Mucosa of stomach (tissue), 1 donor: ENCODE data around the gene PRDM8.

Experiments used
- H3K27me3 ChIP-seq: one replicate; pipeline ENCODE4 v1.7.0; 2013; ENCODE audit warnings: mild to moderate bottlenecking, low read length; ENCODE audit not compliant: control insufficient read depth, insufficient read depth
- H3K36me3 ChIP-seq: one replicate; pipeline ENCODE4 v1.7.0; 2013; ENCODE audit warnings: low read length; ENCODE audit not compliant: control insufficient read depth, insufficient read depth
- H3K4me1 ChIP-seq: one replicate; pipeline ENCODE4 v1.7.0; 2013; ENCODE audit warnings: mild to moderate bottlenecking, low read length; ENCODE audit not compliant: control insufficient read depth, insufficient read depth
- H3K4me3 ChIP-seq: one replicate; pipeline ENCODE4 v1.7.0; 2013; ENCODE audit warnings: low read length
- H3K9ac ChIP-seq: one replicate; pipeline ENCODE4 v1.7.0; 2013; ENCODE audit warnings: mild to moderate bottlenecking, low read length, moderate library complexity
- H3K9me3 ChIP-seq: one replicate; pipeline ENCODE4 v1.7.0; 2013; ENCODE audit warnings: mild to moderate bottlenecking, low read length, moderate library complexity; ENCODE audit not compliant: control insufficient read depth
- donor health status: Pancreatic carcinoma.

Gene PRDM8

DNA sequence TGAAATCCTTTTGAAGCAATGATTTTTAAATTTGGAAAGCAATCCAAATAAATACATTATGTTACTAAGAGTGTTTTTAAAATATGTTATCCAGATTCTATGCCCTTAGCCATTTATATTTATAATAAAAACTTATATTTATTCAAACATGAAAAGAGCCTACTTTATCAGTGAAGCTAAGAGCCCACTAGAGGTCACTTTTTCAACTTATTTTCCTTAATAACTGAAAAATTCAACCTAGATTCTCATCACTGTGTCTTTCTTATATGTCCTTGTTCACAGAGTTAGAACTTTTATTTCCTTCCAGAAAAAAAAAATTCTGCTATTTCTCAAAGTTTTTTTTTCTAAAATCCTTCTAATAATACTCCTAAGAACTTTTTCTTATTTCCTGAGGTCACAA, 23.9 kb downstream of the PRDM8 start:
- no peak overlapping the region for H3K9ac ChIP-seq
- no peaks in the 10 kb centered on the region for H3K27me3 ChIP-seq
- H3K9me3 ChIP-seq = no peaks in the 10 kb centered on the region
- no peak overlapping the region for H3K4me3 ChIP-seq
- H3K4me1 ChIP-seq = no peaks in the 10 kb centered on the region
- no peaks in the 10 kb centered on the region for H3K36me3 ChIP-seq

GRCh38 chr4:80225595-80225994, 28.3 kb downstream of the PRDM8 start:
- Histone ChIP-seq H3K4me3 (no peak overlapping the region), H3K36me3 (no peaks in the 10 kb centered on the region), H3K27me3 (no peaks in the 10 kb centered on the region)

GRCh38 chr4:80226094-80226493, 28.8 kb downstream of the PRDM8 start:
- Histone ChIP-seq H3K27me3 (no peaks in the 10 kb centered on the region), H3K9ac (no peak overlapping the region), H3K36me3 (no peaks in the 10 kb centered on the region), H3K4me3 (no peak overlapping the region), H3K9me3 (no peaks in the 10 kb centered on the region), H3K4me1 (no peaks in the 10 kb centered on the region)

More at GRCh38 chr4:80225595-80225994, 28.3 kb downstream of the PRDM8 start:
- H3K9ac ChIP-seq = no peak overlapping the region
- H3K9me3 ChIP-seq = no peaks in the 10 kb centered on the region
- H3K4me1 ChIP-seq = no peaks in the 10 kb centered on the region

- H3K4me3 ChIP-seq = no peak overlapping the region
- no peaks in the 10 kb centered on the region for H3K4me1 ChIP-seq
- H3K9ac ChIP-seq = no peak overlapping the region
- H3K9me3 ChIP-seq = no peaks in the 10 kb centered on the region
- H3K27me3 ChIP-seq = no peaks in the 10 kb centered on the region
- H3K36me3 ChIP-seq = no peaks in the 10 kb centered on the region
These were observed 31.2 kb downstream of the PRDM8 start for GRCh38 chr4:80228460-80228859.

DNA sequence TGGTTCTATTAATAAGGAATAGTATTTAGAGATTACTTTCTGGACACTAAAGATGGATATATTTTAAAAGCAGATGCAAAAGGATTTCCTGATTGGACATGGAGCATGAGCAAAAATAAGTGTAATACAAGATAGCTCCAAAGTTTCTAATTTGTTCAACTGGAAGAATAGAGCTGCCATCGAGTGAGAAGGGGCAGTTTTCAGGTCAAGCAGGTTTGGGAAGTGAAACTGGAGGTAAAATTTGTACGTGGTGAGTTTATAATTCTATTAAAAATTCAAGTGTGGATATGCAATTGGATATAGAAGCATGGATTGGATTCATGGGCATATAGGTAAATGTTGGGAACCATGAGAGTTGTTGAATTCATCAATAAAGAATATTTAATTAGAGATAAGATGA, 31.8 kb downstream of the PRDM8 start:
- Histone ChIP-seq H3K4me1 (no peaks in the 10 kb centered on the region), H3K9ac (no peak overlapping the region), H3K4me3 (no peak overlapping the region), H3K9me3 (no peaks in the 10 kb centered on the region), H3K27me3 (no peaks in the 10 kb centered on the region), H3K36me3 (no peaks in the 10 kb centered on the region)

- Histone ChIP-seq H3K36me3 (no peaks in the 10 kb centered on the region), H3K4me1 (no peaks in the 10 kb centered on the region), H3K9me3 (no peaks in the 10 kb centered on the region), H3K27me3 (no peaks in the 10 kb centered on the region), H3K4me3 (no peak overlapping the region), H3K9ac (no peak overlapping the region)
These were observed 32.3 kb downstream of the PRDM8 start for GRCh38 chr4:80229590-80229989.

GRCh38 chr4:80231180-80231579, 33.9 kb downstream of the PRDM8 start:
- H3K9me3 ChIP-seq = no peaks in the 10 kb centered on the region
- H3K27me3 ChIP-seq = no peaks in the 10 kb centered on the region
- no peak overlapping the region for H3K4me3 ChIP-seq
- H3K9ac ChIP-seq = no peak overlapping the region
- no peaks in the 10 kb centered on the region for H3K36me3 ChIP-seq
- no peaks in the 10 kb centered on the region for H3K4me1 ChIP-seq

- Histone ChIP-seq H3K36me3 (no peaks in the 10 kb centered on the region), H3K9ac (no peak overlapping the region), H3K4me1 (no peaks in the 10 kb centered on the region), H3K9me3 (no peaks in the 10 kb centered on the region), H3K27me3 (no peaks in the 10 kb centered on the region), H3K4me3 (no peak overlapping the region)
These were observed 35.5 kb downstream of the PRDM8 start for GRCh38 chr4:80232707-80233370.

DNA sequence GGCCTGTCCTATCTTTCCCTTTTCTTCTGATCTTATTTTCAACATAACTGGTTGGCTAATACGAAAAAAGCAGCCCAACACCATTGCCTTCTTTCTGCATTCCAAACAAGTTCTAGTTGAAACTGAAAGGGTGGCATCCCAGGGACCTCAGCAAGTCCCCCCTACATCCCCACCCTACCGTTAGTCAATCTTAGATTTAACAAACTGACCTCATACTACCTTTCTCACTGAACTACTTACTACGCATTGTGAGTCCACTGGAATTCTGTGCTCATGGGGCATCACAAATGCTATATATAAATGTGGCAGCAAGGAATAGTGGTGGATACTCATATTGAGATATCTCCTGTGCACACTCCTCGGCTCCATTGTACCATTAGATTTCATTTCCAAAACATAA, 36.1 kb downstream of the PRDM8 start:
- Histone ChIP-seq H3K4me3 (no peak overlapping the region), H3K9me3 (no peaks in the 10 kb centered on the region), H3K4me1 (no peaks in the 10 kb centered on the region)

GRCh38 chr4:80235451-80235850, 38.1 kb downstream of the PRDM8 start:
- Histone ChIP-seq H3K9me3 (no peaks in the 10 kb centered on the region), H3K36me3 (no peaks in the 10 kb centered on the region), H3K4me3 (no peak overlapping the region), H3K9ac (no peak overlapping the region), H3K27me3 (no peaks in the 10 kb centered on the region), H3K4me1 (no peaks in the 10 kb centered on the region)

More for the DNA sequence above, 36.1 kb downstream of the PRDM8 start:
- no peak overlapping the region for H3K9ac ChIP-seq
- no peaks in the 10 kb centered on the region for H3K27me3 ChIP-seq
- no peaks in the 10 kb centered on the region for H3K36me3 ChIP-seq

GRCh38 chr4:80237992-80238391, 40.7 kb downstream of the PRDM8 start:
- Histone ChIP-seq H3K9me3 (no peaks in the 10 kb centered on the region), H3K27me3 (peaks cover 4% of the 10 kb centered on the region), H3K4me3 (no peak overlapping the region), H3K4me1 (no peaks in the 10 kb centered on the region), H3K9ac (no peak overlapping the region), H3K36me3 (no peaks in the 10 kb centered on the region)

GRCh38 chr4:80239480-80240150, 42.3 kb downstream of the PRDM8 start:
- no peak overlapping the region for H3K4me3 ChIP-seq
- H3K4me1 ChIP-seq = no peaks in the 10 kb centered on the region
- H3K27me3 ChIP-seq = peaks cover 4% of the 10 kb centered on the region
- H3K36me3 ChIP-seq = no peaks in the 10 kb centered on the region
- H3K9me3 ChIP-seq = no peaks in the 10 kb centered on the region
- no peak overlapping the region for H3K9ac ChIP-seq
